ENCODE results near the gene SETD1A.

GRCh38 chr16:30965436-30965835, 7.9 kb downstream of the SETD1A start:
- TF ChIP-seq EP300 (IDR thresholded peaks at IDR 0.05): no peak
- TF ChIP-seq POLR2AphosphoS5 (IDR thresholded peaks at IDR 0.05): no peak
- TF ChIP-seq CTCF (IDR thresholded peaks at IDR 0.05): no peak

All from upper lobe of left lung (tissue), 4 donors.